Thyroid gland (tissue), 4 donors: ENCODE measurements around the gene CPA3.
A peak's percentile ranks its signal among the peaks of the same experiment; 100 is the strongest.

ENCODE experiments used
- POLR2A ChIP-seq, 2 donors: fragments of 450-650 bp; IDR thresholded peaks; one replicate each; pipeline ENCODE4 v1.6.1; 2017; ENCODE audit warnings: antibody characterized with exemption in 2 of 2, mild to moderate bottlenecking in 2 of 2, moderate library complexity in 1 of 2
- TF ChIP-seq, protein P1 (sequence below), 6 experiments: fragments of 200-600 bp in 3 of 6; fragments of 450-650 bp in 3 of 6; sonication (generic) in 3 of 6; IDR thresholded peaks; one replicate each; pipeline ENCODE4 v1.5.1; 2016 to 2019; ENCODE audit warnings: antibody characterized with exemption in 6 of 6, mild to moderate bottlenecking in 2 of 6, inconsistent platforms in 1 of 6, moderate library complexity in 1 of 6

- TF ChIP-seq, protein P1, sequence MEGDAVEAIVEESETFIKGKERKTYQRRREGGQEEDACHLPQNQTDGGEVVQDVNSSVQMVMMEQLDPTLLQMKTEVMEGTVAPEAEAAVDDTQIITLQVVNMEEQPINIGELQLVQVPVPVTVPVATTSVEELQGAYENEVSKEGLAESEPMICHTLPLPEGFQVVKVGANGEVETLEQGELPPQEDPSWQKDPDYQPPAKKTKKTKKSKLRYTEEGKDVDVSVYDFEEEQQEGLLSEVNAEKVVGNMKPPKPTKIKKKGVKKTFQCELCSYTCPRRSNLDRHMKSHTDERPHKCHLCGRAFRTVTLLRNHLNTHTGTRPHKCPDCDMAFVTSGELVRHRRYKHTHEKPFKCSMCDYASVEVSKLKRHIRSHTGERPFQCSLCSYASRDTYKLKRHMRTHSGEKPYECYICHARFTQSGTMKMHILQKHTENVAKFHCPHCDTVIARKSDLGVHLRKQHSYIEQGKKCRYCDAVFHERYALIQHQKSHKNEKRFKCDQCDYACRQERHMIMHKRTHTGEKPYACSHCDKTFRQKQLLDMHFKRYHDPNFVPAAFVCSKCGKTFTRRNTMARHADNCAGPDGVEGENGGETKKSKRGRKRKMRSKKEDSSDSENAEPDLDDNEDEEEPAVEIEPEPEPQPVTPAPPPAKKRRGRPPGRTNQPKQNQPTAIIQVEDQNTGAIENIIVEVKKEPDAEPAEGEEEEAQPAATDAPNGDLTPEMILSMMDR (IDR thresholded peaks at IDR 0.05) = peak; percentile 41 to 73 (median 60)
- TF ChIP-seq POLR2A (IDR thresholded peaks at IDR 0.05) = no peak
Observed at GRCh38 chr3:148861277-148861869, 3.7 kb upstream of the CPA3 start.
